ENCODE measurements around the gene GPR152. TPM values are rescaled to one million over a fixed set of nuclear protein-coding genes. Genes with fewer than 3 reads are reported as not detected.
"Not testable (repeated sequence)": the region's sequence is repeated elsewhere in the genome, so short reads cannot be mapped to it uniquely, and the experiment has no call there.

GPR152 gene
- total RNA-seq, 2 donors from 2014 or later, result not detected

GRCh38 chr11:67404515-67405195 is 47.9 kb downstream of the GPR152 start:
- 58% methylated on average over 13 of the region's 13 CpGs for WGBS
- no peaks in the 10 kb centered on the region for H3K9me3 ChIP-seq
- no peaks in the 10 kb centered on the region for H3K27me3 ChIP-seq (replicated peaks; ENCODE audit: insufficient read depth)
- no peak for DNase-seq (ENCODE audit: low spot score)
- H3K27ac ChIP-seq, result no peak overlapping the region
- peaks cover 12% of the 10 kb centered on the region for H3K4me1 ChIP-seq (replicated peaks)
- H3K36me3 ChIP-seq, result no peaks in the 10 kb centered on the region
- TF ChIP-seq CTCF (IDR thresholded peaks at IDR 0.05), result no peak
- TF ChIP-seq POLR2AphosphoS5 (IDR thresholded peaks at IDR 0.05), result no peak
- no peak for TF ChIP-seq POLR2A (IDR thresholded peaks at IDR 0.05)
- intact Hi-C loops (cut with DNase I), result loop anchor here (5.0 kb wide), 2 partner anchors 63 to 103 kb away; partner anchors contain the start of genes CDK2AP2, PITPNM1 and TMEM134
- no peak overlapping the region for H3K4me3 ChIP-seq

GRCh38 chr11:67403085-67403484 is 49.4 kb downstream of the GPR152 start:
- H3K27me3 ChIP-seq (replicated peaks; ENCODE audit: insufficient read depth); DNase-seq (ENCODE audit: low spot score); H3K9me3 ChIP-seq; H3K4me3 ChIP-seq; H3K27ac ChIP-seq: not testable (repeated sequence)
- Histone ChIP-seq H3K4me1 (replicated peaks) (peaks cover 15% of the 10 kb centered on the region), H3K36me3 (peaks cover 6 to 13% of the 10 kb centered on the region in 2 donors)
- intact Hi-C loops (cut with DNase I), result loop anchor here (5.0 kb wide), 2 partner anchors 64 to 104 kb away; partner anchors contain the start of genes CDK2AP2, PITPNM1 and TMEM134
- WGBS, result 95% methylated on average over 9 of the region's 9 CpGs

GRCh38 chr11:67402192-67402839 is 50.2 kb downstream of the GPR152 start:
- Histone ChIP-seq H3K4me3 (peak overlapping the region in 1 of 2 donors; percentile 94), H3K36me3 (peaks cover 6 to 13% of the 10 kb centered on the region in 2 donors), H3K27ac (peak overlapping the region; percentile 86 to 96), H3K4me1 (replicated peaks) (peaks cover 15% of the 10 kb centered on the region)
- 56% methylated on average over 19 of the region's 19 CpGs for WGBS
- not testable (repeated sequence) for H3K27me3 ChIP-seq (replicated peaks; ENCODE audit: insufficient read depth); DNase-seq (ENCODE audit: low spot score); H3K9me3 ChIP-seq
- intact Hi-C loops (cut with DNase I), result loop anchor here (5.0 kb wide), 2 partner anchors 65 to 105 kb away; partner anchors contain the start of genes CDK2AP2, PITPNM1 and TMEM134

- H3K4me3 ChIP-seq, result peak within 1 kb of the TSS; percentile 67 to 94
- TF ChIP-seq POLR2AphosphoS5 (IDR thresholded peaks at IDR 0.05), result peak; percentile 69
- peak; percentile 38 to 82 (median 42) for TF ChIP-seq CTCF (IDR thresholded peaks at IDR 0.05)
- TF ChIP-seq POLR2A (IDR thresholded peaks at IDR 0.05), result peak; percentile 67
- WGBS, result 3% methylated on average over 36 of the region's 73 CpGs
- peak within 1 kb of the TSS; percentile 86 to 96 for H3K27ac ChIP-seq
- intact Hi-C loops (cut with DNase I), result loop anchor here (5.0 kb wide), 2 partner anchors 66 to 106 kb away; partner anchors contain the start of genes CDK2AP2, PITPNM1 and TMEM134
- no peaks in the 10 kb centered on the region for H3K9me3 ChIP-seq
- peaks cover 6 to 13% of the 10 kb centered on the region in 2 donors for H3K36me3 ChIP-seq
- H3K4me1 ChIP-seq (replicated peaks), result peaks cover 15% of the 10 kb centered on the region
- DNase-seq (ENCODE audit: low spot score), result peak; percentile 86
- no peaks in the 10 kb centered on the region for H3K27me3 ChIP-seq (replicated peaks; ENCODE audit: insufficient read depth)
These were observed 50.9 kb downstream of the GPR152 start, which contains the start of gene PPP1CA for GRCh38 chr11:67401495-67402191. Gene PPP1CA (minus strand): TSS chr11:67401858. CDS start chr11:67401782, 76 bp downstream.

Small RNA genes within 50 kb of the gene (microRNA-seq; reads per million reads assigned to microRNA genes)
- not detected for gene MIR6752

Small RNA genes within 50 kb of the gene (small RNA-seq; reads per million reads assigned to genes)
- 0 reads per million in 2 donors for gene MIR6752

Other genes with a start within 250 kb of the GPR152 start
- 100 to 1,000 TPM; 102 to 111 TPM for gene GRK2, start 186.3 kb downstream of the GPR152 start, total RNA-seq
- gene ANKRD13D, start 163.4 kb downstream of the GPR152 start, total RNA-seq, result 10 to 100 TPM; 35.9 to 75.3 TPM
- 100 to 1,000 TPM in 1 of 2 donors, 10 to 100 TPM in 1; 70.9 to 101 TPM for gene SSH3, start 149.2 kb downstream of the GPR152 start, total RNA-seq
- gene POLD4, start 99.2 kb downstream of the GPR152 start, total RNA-seq, result 100 to 1,000 TPM in 1 of 2 donors, 10 to 100 TPM in 1; 95.1 to 145 TPM
- gene CLCF1, start 79.1 kb downstream of the GPR152 start, total RNA-seq, result 1 to 10 TPM; 2.5 to 2.6 TPM
- 10 to 100 TPM; 30.2 to 49.4 TPM for gene RAD9A, start 60.7 kb downstream of the GPR152 start, total RNA-seq
- gene PPP1CA, start 50.9 kb downstream of the GPR152 start, total RNA-seq, result 100 to 1,000 TPM; 168 to 215 TPM
- gene TBC1D10C, start 48.6 kb downstream of the GPR152 start, total RNA-seq, result 1 to 10 TPM; 3.7 to 6.5 TPM
- 1 to 10 TPM in 1 of 2 donors, under 1 TPM in 1; 0.91 to 1.0 TPM for gene CARNS1, start 37.1 kb downstream of the GPR152 start, total RNA-seq
- gene RPS6KB2, start 24.2 kb downstream of the GPR152 start, total RNA-seq, result 10 to 100 TPM; 54.5 to 72.9 TPM
- 1 to 10 TPM; 2.9 to 5.9 TPM for gene PTPRCAP, start 15.0 kb downstream of the GPR152 start, total RNA-seq
- gene CORO1B, start 9.3 kb downstream of the GPR152 start, total RNA-seq, result 100 to 1,000 TPM; 106 to 184 TPM
- gene CABP4, start 2.6 kb upstream of the GPR152 start, total RNA-seq, result 1 to 10 TPM; 4.3 to 6.1 TPM
- 100 to 1,000 TPM; 106 to 402 TPM for gene TMEM134, start 16.5 kb upstream of the GPR152 start, total RNA-seq
- gene AIP, start 30.3 kb upstream of the GPR152 start, total RNA-seq, result 10 to 100 TPM; 63.7 to 93.7 TPM
- gene PITPNM1, start 52.6 kb upstream of the GPR152 start, total RNA-seq, result 10 to 100 TPM; 19.3 to 26.9 TPM
- 10 to 100 TPM; 57.1 to 91.9 TPM for gene CDK2AP2, start 55.4 kb upstream of the GPR152 start, total RNA-seq
- not detected for gene CABP2, start 70.7 kb upstream of the GPR152 start, total RNA-seq
- 100 to 1,000 TPM; 540 to 577 TPM for gene GSTP1, start 131.1 kb upstream of the GPR152 start, total RNA-seq
- 100 to 1,000 TPM; 190 to 260 TPM for gene NDUFV1, start 154.2 kb upstream of the GPR152 start, total RNA-seq
- gene NUDT8, start 177.2 kb upstream of the GPR152 start, total RNA-seq, result 10 to 100 TPM in 1 of 2 donors, 1 to 10 TPM in 1; 7.2 to 29.2 TPM
- gene TBX10, start 187.0 kb upstream of the GPR152 start, total RNA-seq, result not detected
- gene ACY3, start 198.0 kb upstream of the GPR152 start, total RNA-seq, result 1 to 10 TPM in 1 of 2 donors, not detected in 1; 1.7 TPM
- 1 to 10 TPM; 1.8 to 4.4 TPM for gene ALDH3B2, start 221.9 kb upstream of the GPR152 start, total RNA-seq